LoVo (cell line): ENCODE data around the gene MBNL3.

ENCODE experiments used
- DNase-seq: peaks from one replicate; pipeline ENCODE4 v3.0.0-alpha.2; 2016; ENCODE audit warnings: low spot score

Gene MBNL3

GRCh38 chrX:132414404-132414803, 74.4 kb downstream of the MBNL3 start:
- no peak for DNase-seq

GRCh38 chrX:132413459-132413858, 75.4 kb downstream of the MBNL3 start:
- no peak for DNase-seq

GRCh38 chrX:132412208-132412607, 76.6 kb downstream of the MBNL3 start:
- DNase-seq, result no peak

DNA sequence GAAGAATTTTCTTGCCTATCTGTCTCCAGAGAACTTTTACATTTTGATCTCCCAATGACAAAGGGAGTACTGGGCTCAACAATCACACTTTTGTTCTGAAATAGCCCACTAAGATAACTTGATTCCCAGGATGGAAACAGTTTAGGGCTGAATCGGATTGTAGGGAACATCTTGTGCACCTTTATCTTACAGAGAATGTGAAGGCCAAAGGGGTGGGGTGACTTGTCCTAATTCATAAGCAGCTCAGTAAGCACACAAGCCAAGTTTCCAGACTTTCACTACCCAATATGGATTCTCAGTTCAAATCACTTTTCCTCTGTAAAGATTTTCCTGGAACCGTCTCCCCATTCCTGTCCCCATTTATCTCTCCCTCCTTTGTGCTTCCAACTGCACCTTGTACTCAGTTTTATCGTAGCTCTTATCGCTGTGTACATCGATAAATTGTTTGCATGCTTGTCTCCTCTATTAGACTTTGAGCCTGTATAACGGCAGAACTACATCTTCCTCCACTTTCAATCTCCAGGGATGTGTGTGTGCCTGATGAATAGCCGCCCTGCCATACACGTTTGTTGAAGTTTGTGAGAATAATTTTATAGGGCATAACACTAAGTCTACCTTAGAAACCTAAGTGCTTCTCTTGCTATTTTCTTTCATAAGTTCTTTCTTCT, 77.4 kb downstream of the MBNL3 start:
- no peak for DNase-seq

- no peak for DNase-seq
Measured at GRCh38 chrX:132409780-132410556, 78.9 kb downstream of the MBNL3 start.

DNA sequence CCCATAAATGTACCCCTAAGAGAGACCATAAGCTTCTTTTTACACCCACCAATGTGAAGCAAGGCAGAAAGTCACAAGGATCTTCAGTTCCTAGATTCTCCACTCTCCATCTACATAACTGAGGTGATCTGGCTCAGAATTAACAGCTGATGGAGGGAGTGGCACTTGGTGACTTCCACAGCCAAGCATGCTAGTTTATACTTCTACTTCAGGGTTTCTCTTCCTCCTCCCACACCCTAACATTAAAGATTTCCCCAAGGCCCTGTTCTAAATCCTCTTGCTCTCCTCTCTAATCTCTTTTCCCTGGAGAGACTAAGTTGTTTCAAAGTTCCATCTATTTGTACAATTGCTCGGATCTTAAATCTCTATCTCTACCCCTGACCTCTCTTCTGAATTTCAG, 81.1 kb downstream of the MBNL3 start:
- no peak for DNase-seq

- DNase-seq, result no peak
Measured at GRCh38 chrX:132406106-132406505, 82.7 kb downstream of the MBNL3 start.

DNA sequence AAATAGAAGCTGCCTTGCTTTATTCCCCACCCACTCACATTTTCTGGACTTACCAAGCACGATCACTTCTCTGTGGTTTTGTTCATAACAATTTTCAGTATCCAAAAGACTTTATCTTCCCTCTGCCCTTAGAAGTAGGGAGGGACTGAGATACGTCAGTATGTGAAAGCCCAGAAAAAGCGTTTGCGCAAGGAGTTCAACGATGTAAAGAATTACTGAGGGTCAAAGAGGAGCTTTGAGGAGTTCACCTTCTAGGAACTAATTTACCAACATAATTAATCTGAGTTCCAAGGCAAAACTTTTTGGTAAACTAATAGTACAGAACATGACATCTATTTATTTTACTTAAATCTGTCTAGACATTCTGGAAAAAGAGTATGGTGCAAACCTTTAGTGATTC, 84.6 kb downstream of the MBNL3 start:
- DNase-seq, result no peak

- DNase-seq, result no peak
Measured at GRCh38 chrX:132401935-132402334, 86.9 kb downstream of the MBNL3 start.

GRCh38 chrX:132400706-132401105, 88.1 kb downstream of the MBNL3 start:
- DNase-seq, result no peak

DNA sequence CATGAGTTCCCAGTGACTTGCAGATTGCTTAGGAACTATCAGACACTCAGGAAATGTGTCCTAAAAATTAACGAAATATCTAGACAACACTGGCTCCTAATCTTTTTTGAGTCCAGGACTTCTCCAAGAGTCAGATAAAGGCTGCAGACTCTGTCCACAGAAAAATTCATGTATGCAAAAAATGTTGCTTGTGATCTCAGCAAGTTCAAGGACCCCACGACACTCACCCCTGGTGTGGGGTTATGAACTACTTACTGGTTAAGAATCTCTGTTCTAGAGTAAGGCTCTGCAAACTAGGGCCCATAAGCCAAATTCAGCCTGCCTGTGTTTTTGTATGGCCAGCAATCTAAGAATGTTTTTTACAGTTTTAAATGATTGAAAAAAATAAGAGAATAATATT, 93.2 kb downstream of the MBNL3 start:
- DNase-seq, result no peak

GRCh38 chrX:132395026-132395425, 93.8 kb downstream of the MBNL3 start:
- DNase-seq, result no peak

- no peak for DNase-seq
Measured at GRCh38 chrX:132394591-132394990, 94.2 kb downstream of the MBNL3 start.

GRCh38 chrX:132393992-132394391, 94.8 kb downstream of the MBNL3 start:
- DNase-seq, result no peak

GRCh38 chrX:132393485-132393884, 95.4 kb downstream of the MBNL3 start:
- no peak for DNase-seq

GRCh38 chrX:132393085-132393484, 95.8 kb downstream of the MBNL3 start:
- no peak for DNase-seq

GRCh38 chrX:132390792-132391191, 98.0 kb downstream of the MBNL3 start:
- no peak for DNase-seq

GRCh38 chrX:132389480-132389879, 99.4 kb downstream of the MBNL3 start:
- no peak for DNase-seq

GRCh38 chrX:132388371-132388770, 100.5 kb downstream of the MBNL3 start:
- DNase-seq, result no peak

DNA sequence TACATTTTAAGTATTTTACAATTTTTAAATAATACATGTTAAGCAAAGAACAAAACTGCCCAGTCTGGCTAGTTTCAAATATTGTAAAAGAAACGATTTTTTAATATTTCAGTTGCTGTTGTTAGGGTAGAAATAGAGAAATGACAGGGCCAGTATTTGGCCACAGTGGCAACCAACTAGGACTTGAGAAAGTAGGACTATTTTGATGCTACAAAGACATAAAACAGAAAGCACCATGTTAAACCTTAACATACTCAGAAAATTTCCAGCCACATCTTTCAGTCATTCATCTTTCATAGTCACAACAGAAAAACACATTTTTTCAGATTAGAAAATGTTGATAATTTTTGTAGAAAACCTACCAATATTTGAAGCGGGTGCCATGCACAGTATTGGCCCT, 104.5 kb downstream of the MBNL3 start:
- no peak for DNase-seq

- DNase-seq, result no peak
Measured at GRCh38 chrX:132382068-132382467, 106.8 kb downstream of the MBNL3 start.

DNA sequence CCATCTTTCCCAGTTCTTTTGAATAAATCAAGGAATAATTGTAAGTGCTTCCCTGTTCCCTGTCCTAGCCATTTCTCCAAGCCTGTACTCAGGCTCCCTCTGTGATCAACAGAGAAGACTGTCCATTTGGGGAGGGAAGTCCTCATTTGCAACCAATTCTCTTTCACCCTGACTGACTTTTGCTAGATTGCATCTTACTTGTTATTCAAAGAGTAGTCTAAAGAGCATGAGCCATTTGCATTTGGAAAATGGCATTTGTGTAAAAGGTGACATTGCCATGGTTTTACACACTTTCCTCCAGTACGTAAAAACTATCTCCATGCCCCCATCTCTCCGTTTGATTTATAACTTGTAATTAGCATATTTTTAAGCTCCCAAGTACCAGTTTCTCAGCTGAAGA, 110.6 kb downstream of the MBNL3 start:
- no peak for DNase-seq

DNA sequence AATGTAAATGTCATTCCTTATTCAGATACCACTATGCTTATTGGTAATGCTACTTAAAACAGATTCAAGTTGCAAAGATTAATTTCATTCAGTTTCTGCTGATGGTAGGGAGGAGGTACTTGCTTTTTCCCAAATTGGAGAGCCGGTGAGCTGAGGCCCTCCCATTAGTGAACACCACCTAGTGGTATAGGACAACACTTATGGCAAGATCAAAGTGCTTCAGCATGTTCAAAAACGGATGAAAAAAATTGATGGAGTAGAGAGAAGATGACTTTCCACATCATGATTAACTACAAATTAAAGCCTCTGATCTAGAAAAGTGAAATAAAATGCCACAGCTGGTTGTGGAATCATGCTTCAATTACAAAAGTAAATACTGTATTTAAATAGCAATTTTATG, 112.9 kb downstream of the MBNL3 start:
- no peak for DNase-seq

- DNase-seq, result no peak
Measured at GRCh38 chrX:132373610-132374009, 115.2 kb downstream of the MBNL3 start.
